GM18870 (cell line): ENCODE measurements around the gene SP8.
"Not testable (repeated sequence)": the region's sequence is repeated elsewhere in the genome, so short reads cannot be mapped to it uniquely, and the experiment has no call there.

ENCODE experiments used
- ATAC-seq: cut with Tn5 transposase; IDR thresholded peaks from one replicate; pipeline ENCODE4 v1.9.1; 2021; ENCODE audit warnings: moderate library complexity; ENCODE audit not compliant: unreplicated experiment

SP8 gene

DNA sequence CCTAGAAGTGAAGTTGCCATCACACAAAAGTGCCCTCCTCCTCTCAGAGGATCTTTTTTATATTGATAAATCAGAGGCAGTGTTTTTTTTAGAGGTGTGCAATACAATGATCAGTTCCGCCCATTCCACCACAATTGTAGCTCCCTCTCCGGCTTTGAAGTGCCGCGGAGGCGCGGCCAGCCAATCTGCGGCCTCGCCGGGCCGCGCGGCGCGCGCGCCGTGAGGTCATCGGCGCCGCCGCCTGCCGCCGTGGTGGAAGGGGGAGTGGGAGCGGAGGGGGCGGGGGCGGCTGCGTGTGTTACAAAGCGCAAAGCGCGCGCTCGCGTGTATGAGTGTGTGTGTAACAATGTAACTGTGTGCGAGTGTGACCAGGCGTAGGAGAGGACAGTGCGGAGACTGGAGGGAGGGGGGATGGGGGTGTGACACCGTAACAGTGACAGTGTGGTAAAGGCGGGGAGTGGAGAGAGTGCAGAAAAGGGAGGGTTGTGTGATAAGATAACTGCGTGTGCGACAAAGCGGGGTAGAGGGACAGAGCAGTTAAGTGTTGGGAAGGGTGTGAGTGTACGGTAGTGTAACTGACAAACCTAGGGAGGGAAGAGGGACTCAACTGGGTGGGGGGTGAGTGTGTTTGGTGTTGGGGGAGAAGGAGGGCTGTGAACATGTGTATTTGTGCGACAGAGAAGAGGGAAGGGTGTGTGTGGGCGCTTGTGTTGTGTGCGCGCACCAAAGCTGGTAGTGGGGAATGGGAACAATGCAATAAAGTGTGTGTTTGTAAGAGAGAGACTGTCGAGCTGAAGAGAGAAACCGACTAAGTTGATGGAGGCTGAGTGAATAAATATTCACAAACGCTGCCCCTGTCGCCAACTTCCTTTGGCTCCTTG, at the start of gene SP8:
SP8 (minus strand) TSS at position 108 of the 881 bp plus-strand sequence; CDS start at position 20, 88 bp downstream.
- ATAC-seq: no peak

DNA sequence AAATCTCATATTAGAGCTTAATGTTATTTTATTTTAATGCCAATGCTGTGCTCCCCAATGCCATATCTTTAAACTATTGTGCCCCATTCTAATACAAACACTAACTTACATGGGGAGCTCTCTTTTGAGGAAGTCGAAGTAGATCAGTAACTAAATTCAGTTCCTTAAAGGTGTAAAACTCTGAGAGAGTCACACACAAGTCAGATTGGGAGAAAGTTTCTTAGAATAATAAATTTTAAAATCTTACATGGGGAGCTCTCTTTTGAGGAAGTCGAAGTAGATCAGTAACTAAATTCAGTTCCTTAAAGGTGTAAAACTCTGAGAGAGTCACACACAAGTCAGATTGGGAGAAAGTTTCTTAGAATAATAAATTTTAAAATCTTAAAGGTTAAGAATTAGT, 49.7 kb upstream of the SP8 start:
- peak; percentile 78 for ATAC-seq

DNA sequence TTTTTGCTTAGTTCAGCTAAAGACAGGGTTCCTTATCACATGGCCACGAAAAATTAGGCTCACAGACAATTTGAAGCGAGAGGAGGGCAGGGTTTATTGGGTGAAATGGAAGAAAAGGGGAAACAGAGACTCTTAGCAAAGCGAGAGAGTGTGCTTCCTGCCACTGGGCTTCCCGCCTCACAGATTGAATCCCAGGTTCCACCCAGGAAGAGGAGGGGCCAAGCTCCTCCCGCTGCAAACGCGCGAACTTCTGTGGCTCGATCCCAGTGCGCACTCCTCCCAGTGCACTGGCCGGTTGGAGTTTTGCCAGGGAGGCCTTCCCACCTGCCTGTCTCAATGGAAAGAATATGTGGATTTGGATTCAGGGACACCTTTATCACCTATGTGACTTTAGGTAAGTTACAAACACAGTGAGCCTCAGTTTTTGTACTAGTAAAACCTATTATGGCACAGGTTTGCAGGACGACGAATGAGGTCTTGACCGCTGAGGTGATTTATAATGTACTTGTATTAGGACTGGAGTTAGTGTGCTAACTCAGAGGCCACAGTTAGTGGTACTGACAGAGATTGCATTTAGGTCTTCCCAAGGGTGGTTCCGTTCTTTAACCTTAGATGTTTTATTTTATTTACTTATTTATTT, 48.5 kb upstream of the SP8 start:
- no peak for ATAC-seq

DNA sequence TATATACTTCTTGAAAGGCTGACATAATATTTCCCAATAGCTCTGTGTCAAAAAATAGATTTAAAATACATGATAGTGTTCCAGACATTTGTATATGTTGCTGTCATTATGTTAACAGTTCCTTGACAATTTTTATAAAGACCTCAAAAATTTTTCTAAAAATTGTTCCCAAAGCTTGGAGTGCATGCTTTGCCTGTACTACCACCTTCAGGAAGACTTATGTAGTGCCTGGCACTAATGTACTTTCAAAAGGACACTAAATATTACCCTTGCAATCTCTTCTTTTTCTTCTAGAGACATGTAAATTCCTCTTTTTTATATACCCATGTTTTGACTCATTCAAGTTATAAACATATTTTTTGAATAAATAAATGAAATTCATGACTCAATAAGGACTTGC, 48.0 kb upstream of the SP8 start:
- ATAC-seq: no peak

GRCh38 chr7:20831956-20832355, 45.3 kb upstream of the SP8 start:
- ATAC-seq: no peak

DNA sequence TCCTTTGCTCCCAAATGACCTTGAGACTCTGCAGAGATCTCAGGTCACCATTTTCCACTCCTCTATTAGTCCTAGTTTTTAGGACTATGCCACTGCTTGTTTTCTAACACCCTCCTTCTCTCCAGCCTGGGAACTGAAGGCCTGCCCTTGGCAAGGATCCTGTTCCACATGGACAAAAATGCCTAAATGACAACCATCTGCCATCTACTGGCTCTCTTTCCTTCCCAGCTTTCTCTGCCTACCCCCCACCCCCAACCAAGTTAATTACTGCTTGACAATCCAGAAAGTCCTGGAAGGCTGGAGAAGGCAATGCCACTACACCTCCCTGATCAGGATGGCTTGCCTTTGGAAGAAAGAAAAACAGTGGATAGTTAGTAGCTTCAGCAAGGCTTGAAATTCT, 44.8 kb upstream of the SP8 start:
- ATAC-seq: no peak

GRCh38 chr7:20828947-20829346, 42.3 kb upstream of the SP8 start:
- ATAC-seq: no peak

GRCh38 chr7:20827172-20827571, 40.5 kb upstream of the SP8 start:
- ATAC-seq: no peak

DNA sequence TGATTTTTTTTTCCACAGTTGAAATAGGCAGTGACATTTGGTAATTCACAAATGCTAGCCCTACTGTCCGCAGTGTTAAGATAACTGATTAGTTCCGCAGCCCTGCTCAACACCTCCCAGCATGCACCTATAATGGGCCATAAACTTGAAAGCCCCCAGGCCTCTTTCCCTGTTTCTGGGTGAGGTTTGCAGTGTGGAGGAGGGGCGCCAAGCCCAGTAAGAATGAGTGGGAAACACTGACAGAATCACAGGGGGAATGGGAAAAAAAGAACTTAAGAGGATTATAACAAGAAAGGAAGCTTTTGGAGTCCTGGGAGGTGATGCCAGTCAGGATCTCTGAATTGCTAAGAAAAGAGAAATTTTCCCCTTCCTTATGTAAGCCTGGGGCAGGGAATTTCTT, 39.6 kb upstream of the SP8 start:
- no peak for ATAC-seq

GRCh38 chr7:20825555-20825954, 38.9 kb upstream of the SP8 start:
- ATAC-seq: no peak

DNA sequence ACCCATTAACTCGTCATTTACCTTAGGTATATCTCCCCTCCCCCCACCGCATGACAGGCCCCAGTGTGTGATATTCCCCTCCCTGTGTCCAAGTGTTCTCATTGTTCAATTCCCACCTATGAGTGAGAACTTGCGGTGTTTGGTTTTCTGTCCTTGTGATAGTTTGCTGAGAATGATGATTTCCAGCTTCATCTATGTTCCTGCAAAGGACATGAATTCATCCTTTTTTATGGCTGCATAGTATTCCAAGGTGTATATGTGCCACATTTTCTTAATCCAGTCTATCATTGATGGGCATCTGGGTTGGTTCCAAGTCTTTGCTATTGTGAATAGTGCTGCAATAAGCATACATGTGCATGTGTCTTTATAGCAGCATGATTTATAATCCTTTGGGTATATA, 34.7 kb upstream of the SP8 start:
- ATAC-seq: not testable (repeated sequence)

- no peak for ATAC-seq
These were observed 29.8 kb upstream of the SP8 start for GRCh38 chr7:20816372-20816959.

- ATAC-seq: no peak
These were observed 17.7 kb upstream of the SP8 start for GRCh38 chr7:20804345-20804744.

DNA sequence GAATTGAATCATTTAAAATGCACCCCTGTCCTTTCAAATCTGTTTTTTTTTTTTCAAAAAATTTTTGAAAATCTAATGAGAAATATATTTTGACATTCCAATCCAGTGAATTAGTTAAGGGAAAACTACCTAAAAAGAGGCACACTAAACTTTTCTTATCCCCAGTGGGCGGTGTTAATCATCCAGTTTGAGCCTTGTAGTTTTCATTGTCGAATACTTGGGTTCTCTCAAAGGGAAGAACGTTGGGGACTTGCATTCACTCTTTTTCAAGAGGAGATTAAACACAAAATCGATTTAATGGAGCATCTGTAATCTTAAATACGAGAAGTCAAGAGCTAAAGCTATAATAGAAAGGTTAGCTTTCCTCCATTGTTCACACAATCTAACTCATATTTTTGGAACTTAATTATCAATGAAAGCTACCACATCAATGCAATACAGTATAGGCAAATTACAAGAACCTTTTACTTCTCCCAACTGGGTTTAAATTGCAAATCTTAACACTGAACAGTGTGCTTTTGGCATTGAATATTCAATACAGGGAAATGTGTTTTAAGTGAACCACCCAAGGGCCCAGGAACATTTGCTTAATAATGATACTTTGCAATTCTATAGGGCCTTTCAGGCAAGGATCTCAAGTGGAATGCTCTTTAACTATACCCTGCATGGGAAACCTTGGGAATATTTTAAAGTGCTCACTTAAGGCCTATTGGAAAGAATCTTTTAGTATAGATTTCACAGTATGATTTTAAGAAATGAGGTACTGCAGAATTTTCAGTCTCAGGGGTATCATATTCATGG, 13.1 kb upstream of the SP8 start:
- no peak for ATAC-seq

GRCh38 chr7:20798694-20799121, 12.0 kb upstream of the SP8 start:
- ATAC-seq: no peak

- peak; percentile 48 for ATAC-seq
These were observed 11.5 kb upstream of the SP8 start for GRCh38 chr7:20798081-20798693.

DNA sequence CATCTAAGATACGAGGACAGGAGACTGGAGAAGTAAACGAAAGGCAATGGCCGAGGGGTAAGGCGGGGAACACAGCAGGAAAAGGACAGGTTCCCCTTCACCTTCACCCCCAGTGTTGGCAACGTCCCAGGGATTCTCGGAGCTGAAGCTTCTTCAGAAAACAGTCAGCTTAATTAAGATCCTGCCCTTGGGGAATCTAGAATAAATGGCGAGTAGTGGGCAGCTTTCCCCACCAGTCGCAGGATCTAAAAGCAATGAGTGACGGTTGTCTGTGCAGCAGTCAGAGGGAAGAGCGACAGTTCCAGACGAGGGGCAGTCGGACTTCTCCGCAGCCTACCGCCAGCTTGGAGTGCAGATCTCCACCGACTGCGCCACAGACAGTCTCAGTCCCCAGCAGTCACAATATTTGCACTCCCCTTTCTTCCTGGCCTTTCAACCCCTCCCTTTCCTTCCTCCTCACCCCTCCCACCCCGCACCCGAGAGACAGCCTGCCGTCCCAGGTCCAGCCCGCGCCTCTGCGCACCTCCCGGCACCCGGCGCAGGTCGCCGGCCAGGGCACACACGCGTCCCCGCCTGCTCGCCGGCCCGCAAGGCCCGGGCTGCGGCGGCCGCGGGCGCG, 10.9 kb upstream of the SP8 start:
- ATAC-seq: peak; percentile 51

DNA sequence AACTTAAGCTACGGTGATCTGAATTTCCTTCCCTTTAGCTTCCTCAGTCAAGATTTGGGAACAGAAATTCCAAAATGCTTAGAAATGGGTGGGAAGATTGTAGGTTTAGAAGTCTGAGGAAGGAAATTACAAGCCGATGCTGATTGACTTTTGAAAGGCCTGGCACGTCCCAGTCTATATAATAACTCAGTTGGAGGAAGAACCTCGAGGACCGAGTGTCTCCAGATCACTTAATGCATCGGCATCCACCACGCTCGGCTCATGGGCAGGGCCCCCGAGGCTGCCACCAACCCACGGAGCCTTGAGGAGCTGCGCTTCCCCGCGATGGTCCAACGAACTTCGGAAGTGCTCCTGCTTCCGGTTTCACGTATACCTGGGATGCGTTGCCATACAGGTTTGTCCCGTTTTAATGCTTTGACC, 10.4 kb upstream of the SP8 start:
- ATAC-seq: no peak

DNA sequence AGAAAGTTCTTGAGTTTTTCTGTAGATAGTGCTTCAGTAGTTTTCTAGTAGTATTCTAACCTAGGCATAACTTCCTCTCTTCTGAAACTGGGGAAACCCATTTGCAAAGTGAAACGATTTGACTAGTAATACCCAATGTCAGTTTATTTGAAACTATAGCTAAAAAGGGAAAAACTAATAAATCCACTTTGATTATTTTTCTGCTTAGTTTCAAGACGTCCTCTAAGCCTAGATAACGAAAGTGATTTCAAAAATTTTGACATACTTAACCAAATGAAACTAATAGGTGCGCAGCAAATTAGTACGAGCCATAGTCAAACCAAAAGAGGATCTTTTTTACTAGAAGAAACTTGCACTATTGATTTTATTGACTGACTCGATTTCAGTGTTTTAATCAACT, 9.8 kb upstream of the SP8 start:
- peak; percentile 55 for ATAC-seq

GRCh38 chr7:20795881-20796280, 9.2 kb upstream of the SP8 start:
- no peak for ATAC-seq
